Medulla oblongata (tissue), 1 donor: Measurements from ENCODE around the gene BRAP.
A peak's percentile ranks its signal among the peaks of the same experiment; 100 is the strongest.
"Not testable (repeated sequence)": the region's sequence is repeated elsewhere in the genome, so short reads cannot be mapped to it uniquely, and the experiment has no call there.

Source experiments
- DNase-seq: peaks from one replicate; pipeline ENCODE4 v3.0.0-alpha.2; 2015; ENCODE audit errors: extremely low spot score

BRAP gene

DNA sequence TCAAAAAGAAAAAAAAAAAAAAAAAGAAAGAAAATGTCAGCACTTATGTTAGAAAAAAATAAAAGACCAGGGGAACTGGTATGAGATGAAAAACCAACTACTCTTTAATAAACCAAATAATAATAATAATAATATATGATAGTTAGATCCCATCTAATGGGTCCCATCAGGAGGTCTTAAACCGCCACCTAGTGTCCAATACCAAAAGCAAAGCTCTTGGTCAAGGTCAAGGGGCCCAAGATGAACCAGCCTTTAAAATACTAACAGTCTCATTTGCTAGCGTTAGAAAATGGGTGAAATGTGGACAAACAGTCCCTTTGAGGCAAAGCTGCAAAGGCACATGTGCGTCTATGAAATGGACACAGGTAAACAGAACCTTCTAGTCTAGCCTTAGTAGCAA lies 12.3 kb downstream of the BRAP start:
- DNase-seq, result no peak

DNA sequence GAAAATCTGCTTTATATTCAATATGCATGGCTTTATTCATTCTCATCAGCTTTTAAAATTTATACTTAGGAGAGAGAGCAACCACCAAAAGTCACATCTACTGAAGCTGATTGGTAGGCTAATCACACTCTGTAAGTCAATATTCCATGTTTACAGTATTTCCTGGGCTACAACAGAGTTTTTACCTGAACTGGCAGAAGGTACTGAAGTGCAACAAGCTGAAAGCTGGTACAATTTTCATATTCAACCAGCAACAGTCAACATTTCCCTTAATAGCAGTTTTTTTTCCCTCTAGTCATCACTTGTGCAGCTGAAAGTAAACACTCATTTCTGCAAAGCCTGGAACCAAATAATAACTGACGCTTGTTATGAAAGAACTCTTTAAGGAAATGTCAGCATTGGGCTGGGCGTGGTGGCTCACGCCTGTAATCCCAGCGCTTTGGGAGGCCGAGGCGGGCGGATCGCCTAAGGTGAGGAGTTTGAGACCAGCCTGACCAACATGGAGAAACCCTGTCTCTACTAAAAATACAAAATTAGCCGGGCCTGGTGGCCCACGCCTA lies 12.9 kb downstream of the BRAP start:
- DNase-seq, result no peak

DNA sequence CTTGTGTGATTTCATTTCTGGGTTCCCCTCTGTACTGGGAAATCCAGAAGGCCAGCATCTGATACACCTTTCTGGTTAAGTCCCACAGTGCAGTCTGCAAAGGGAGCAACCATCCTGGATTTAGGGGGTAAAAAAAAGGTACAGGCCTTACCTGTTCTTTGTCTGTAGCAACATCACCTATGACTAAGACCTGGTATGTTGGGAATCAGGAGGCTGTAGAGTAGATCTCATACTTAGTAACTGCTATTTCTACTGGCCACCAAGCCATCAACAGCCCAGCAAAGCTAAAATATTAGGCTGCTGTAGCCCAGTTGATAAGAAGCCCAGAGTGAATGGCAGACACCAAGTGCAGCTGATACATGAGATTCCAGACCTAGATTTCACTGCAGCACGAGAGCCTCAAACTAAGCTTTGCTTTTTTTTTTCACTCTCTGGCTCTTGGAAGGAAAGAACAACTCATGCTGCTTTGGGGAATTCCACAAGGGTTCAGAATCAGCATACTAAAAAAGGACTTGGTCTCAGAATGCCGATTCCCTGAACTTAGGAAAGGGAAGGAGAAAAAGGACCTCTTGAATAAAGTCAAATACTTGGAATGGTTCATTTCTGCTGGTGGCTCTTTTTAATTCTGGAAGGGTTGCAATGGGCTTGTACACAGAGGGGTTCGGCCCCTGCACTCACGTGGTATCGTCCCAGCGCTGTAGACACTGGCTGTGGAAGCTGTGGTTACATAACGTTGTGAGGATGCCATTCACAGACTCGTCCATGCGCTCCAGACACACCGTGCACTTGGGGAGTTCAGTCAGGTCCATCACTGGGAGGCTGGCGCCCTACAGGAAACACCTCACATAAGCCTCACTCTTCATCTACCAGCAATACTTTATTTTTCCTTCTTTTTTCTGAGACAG lies 20.5 kb downstream of the BRAP start:
- peak; percentile 69 for DNase-seq

DNA sequence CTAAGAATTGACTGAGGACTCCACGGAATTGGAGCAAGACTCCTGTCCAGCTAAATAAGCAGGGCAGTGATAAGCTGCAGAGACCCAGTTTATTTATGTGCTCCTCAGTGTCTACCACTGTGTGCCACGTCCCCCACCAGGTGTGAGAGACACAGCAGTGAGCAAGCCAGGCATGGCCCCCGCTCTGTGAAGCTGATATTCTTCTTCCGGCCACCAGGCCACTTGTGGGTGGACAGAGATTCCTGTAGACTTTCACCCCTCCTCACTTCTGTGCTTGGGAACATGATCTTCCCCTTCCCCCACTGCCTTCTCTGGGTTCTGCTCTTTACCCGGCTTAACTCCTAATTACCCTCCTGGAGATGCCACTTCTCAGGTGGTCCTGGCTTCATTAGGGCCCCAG lies 21.3 kb downstream of the BRAP start:
- DNase-seq, result no peak

DNA sequence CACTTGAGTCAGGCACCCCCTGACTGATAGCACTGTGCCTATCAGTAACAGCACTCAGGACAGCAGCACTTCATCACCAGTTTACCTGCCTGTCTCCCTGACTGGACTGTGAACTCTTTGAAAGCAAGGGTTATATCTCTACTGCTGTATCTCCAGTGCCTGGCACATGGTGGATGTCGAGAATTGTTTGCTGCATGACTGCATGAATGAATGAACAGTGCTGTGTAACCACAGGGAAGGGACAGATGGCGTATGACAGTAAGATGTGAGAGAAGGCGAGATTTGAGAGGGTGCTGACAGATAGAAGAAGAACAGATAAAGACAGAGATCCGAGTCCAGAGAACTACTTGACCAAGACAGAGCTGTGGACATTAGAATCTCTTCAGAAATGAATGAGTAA lies 29.7 kb downstream of the BRAP start:
- no peak for DNase-seq

DNA sequence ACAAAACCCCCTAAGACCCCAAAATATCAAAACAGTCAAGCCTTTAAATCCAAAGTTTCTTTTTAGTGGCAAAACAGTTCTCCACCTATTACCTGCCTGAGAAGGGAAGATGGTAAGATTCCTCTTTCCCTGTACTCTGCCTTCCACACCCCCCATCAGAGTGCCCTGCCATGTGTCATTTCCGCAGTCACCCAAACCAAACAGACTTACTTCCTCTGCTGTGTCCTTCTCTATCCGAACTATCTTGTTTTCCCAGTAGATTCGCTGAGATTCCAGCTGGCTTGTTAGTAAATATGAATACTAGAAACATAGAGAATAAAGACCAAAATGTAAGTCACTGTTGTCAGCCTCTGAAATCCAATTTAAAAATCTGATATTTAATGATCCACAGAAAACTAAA lies 30.4 kb downstream of the BRAP start:
- DNase-seq, result no peak

DNA sequence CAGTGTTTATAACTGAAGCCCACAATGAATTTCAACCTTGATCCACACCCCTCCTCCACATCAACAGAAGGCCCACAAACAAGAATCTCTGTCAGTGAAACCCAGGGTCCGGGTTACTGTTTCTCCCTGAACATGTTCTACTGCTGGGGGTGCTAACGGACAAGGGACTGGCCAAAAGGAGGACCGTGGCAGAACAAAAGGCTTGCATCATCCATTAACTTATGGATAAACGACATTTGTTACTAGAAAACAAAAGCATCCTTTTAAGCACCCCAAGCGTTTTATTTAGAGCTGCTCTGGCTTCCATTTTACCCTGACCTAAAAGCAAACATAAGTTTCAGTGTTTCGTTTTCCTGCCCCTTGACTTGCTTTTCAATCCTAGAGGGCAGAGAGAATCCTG lies 32.2 kb downstream of the BRAP start:
- DNase-seq, result peak; percentile 52

DNA sequence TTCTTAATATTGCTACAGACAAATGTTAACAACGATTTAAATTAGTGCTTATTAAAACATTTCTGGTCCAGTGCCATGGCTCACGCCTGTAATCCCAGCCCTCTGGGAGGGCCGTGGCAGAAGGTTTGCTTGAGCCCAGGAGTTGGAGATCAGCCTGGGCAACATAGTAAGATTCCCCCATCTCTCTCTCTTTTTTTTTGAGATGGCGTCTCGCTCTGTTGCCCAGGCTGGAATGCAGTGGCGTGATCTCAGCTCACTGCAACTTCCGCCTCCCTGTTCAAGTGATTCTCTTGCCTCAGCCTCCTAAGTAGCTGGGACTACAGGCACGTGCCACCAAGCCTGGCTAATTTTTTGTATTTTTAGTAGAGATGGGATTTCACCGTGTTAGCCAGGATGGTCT lies 33.2 kb downstream of the BRAP start:
- DNase-seq, result not testable (repeated sequence)

DNA sequence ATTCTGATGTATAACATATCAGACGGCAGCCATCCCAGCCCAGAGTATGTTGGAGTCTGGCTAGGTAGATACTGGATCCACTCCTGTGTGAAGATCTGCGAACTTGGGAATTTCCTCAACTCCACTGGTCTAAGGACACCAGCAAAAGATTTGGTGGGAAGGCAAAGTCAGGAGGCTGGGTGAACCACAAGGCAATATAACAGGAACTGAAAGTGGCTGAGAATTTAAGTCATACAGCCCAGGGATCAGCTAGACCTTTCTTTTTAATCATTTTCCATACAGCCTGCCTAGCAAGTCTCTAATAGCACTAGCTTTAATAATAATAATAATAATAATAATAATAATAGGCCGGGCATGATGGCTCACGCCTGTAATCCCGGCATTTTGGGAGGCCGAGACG lies 34.8 kb downstream of the BRAP start:
- DNase-seq, result no peak

DNA sequence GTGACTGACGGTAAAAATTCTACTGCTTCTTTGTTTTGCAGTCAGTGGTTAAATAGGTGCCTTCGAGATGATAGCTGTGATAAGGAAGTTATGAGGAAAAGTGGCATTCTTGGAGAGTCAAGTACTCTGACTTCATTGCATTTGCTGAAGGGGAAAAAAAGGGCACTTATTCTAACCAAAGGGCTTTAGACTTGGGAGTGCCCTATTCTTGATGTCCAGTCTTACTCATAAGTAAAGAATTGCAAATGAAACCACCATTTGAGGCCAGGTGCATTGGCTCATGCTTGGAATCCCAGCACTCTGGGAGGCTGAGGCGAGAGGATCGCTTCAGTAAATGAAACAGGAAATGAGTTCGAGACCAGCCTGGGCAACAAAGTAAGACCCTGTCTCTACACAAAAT lies 40.3 kb downstream of the BRAP start:
- no peak for DNase-seq

DNA sequence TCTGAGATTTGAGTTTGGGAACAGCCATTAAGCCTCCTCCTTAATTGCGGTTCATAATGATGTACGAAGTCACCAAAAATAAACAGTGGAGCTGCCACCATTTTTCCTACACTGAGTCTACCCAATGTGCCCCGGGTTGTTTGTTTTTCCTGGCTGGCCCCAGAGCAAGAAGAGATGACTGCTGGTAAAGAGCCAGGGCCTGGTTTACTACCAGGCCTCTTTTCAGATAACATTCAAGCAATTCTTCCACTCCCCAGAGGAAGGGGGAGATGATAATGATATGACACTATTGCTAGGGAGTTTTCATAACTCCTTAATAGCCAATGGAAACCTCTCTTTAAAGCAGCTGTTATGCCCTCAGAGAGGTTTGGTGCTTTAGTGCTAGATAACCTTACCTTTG lies 42.3 kb downstream of the BRAP start:
- no peak for DNase-seq

DNA sequence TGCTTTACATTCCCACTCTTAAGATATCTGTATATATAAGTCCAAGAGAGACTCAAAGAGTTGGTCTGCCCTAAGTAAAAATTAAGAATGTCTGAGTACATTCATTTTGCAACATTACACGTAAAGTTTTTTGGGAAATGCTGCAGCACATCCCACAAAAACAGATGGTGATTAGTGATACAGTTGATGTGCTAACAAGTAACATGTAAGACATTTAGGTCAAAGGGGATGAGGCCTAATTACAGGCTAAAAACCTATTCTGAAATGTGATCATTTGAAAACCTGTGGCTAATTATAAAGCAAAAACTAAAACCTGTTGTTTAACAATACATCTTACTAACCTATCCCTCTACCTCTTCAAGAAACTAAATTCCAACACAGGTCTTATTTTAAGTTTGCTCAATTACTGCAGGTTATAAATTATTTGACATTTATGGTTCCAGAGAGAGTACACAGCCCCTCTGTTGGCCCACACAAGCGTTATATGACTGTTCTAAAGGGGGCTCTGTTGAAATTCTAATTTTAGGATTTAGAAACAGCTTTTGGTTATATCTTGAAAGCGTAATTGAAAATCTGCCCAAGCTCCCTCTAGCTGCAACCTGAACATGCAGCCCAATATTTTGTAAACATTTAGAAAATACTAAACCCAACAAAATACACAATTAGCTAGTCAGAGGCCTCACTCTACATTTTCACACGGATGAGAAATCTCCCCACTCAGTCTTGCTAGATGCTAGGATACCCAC lies 42.9 kb downstream of the BRAP start:
- DNase-seq, result no peak

DNA sequence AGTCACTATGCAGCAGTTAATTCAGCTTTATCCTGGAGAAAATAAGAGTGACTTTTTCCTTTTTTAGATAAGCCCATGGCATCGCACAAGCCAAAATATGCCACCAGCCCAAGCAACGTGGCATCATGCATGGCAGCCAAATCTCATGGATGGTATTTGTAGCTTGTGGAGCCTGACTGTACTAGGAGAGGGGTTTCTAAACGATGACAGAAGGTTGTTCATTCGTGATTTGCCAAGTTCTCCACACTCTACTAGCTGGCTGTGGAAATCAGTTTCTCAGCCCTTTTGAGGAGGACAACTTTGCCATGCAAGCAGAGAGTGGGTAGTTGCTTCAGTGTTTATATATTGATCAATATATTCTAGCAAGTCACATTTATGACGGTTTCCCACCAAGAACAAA lies 45.2 kb downstream of the BRAP start:
- no peak for DNase-seq

DNA sequence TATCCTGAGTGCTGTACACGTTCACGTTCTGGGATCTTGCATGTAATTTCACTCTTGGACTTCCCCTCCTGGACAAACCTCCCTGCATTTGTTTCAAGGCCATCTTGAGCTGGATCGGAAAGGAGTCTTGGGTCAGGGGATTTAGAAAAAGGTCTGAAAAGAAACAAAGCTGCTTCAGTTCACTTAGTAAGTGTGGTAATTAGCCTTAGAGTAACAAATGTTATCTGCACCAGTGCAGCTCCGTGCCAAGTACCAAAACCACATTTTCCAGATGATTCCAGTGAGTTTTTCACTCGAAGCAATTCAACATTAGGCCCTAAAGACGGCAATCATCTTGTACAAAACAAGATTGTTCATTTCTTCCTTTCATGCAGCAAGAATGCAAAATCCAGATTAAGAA lies 47.2 kb downstream of the BRAP start:
- DNase-seq, result no peak

DNA sequence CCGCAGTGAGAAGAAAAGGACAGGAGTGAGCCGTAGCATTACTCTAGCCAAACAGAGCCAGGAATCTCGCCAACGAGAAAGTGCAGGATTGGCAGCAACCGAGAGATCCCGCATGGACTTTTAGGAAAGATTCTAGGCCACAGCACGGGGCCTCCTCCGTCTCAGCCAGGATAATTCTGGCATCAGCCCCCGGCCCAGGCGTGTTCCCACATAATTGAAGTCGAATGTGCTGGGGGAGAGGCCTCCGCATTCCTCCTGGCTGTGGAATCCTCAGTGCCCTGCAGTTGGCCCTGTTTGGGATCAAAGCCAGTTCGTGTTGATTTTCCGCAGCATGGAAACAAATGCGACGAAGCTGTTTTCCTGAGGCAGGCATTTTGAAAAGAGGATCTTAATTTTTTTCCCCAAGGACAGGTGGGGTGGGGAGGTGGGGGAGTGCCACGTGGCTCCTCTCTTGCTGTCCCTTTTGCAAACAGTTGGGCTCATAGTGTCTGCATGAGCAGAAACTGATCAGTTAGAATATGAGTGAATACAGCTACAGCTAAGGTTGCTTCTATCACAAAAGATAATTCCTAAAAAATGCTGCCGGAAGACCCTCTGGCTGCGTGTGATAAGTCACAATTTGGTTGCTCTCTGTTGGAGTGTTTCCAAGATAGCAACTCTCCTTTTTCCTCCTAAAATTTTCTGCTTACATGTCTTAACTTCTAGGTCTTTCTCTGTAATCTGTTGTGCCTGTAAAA lies 49.4 kb downstream of the BRAP start:
- peak; percentile 74 for DNase-seq

DNA sequence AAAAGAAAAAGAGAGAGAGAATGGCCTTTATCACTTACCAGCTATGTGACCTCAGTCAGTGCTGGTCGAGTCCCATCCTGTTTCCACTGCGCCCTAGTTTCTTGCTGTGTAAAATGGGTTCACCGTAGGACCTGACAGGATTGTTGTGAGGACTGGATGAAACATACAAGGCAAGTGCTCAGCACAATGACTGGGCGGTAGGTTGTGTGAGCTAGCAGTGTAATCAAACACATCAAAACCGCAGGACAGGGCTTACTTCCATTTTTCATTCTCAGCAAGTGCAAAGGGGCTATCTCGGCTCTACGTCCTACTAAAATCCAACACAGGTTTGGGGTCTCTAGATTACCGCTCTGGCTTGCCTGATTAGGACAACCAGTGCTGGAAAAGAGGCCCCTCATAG lies 50.2 kb downstream of the BRAP start:
- no peak for DNase-seq

DNA sequence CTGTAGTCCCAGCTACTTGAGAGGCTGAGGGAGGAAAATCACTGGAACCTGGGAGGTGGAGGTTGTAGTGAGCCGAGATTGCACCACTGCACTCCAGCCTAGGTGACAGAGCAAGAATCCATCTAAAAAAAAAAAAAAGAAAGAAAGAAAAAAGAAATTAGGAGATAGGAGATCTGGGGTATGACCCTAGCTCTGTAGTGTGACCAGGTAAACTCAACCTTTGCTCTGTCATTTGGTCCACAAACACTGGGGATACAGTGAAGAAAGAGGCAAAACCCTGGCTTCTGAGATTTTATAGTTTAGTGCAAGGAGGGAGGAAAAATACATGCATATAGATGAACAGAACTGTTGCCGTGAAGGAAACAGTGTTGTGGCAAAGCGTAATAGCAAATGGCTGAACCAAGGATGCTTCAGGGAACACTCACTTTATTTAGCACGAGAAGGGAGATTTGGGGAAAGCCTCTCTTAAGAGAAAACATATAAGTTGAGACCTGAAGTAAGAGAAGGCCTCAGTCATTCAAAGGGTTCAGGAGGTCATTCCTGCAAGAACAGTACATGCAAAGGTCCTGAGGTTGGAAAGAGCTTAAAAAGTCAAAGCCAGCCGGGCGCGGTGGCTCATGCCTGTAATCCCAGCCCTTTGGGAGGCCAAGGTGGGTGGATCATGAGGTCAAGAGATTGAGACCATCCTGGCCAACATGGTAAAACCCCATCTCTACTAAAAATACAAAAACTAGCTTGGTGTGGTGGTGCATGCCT lies 57.1 kb downstream of the BRAP start:
- no peak for DNase-seq

DNA sequence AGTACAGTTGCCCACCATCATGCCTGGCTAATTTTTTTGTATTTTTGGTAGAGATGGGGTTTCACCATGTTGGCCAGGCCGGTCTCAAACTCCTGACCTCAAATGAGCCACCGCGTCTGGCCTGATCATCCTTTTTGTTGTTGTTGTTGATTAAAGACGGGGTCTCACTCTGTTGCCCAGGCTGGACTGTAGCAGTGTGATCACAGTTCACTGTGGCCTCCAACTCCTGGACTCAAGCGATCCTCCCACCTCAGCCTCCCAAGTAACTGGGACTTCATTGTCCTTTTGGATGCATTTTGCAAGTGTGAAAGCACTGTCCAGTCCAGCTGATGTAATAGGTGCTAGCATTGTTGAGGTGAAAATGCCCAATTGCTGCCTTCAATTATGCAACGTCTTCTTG lies 59.5 kb downstream of the BRAP start:
- no peak for DNase-seq

DNA sequence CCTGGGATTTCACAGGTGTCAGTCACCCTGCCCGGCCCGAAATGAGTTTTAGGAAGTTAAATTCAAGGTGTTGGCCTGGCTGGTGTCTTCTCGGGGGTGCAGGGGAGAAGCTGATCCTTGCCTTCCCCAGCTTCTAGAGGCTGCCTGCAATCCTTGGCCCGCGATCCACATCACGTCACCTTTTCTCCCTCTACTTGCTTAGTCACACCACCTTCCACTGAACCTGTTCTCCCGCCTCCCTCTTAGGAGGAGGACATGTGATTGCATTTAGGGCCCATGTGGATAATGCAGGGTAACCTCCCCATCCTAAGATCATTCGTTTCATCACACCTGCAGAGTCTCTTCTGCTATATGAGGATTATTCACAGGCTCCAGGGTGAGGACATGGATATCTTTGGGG lies 61.2 kb downstream of the BRAP start:
- DNase-seq, result no peak

DNA sequence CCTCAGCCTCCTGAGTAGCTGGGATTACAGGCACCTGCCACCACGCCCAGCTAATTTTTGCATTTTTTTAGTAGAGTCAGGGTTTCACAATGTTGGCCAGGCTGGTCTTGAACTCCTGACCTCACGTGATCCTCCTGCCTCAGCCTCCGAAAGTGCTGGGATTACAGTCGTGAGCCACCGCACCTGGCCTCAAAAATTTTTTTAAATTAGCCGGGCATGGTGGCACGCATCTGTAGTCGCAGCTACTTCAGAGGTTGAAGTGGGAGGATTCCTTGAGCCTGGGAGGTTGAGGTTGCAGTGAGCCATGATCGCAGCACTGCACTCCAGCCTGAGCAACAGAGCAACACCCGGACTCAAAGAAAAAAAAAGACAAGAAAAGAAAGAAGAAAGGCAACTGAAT lies 67.9 kb downstream of the BRAP start:
- DNase-seq, result not testable (repeated sequence)

DNA sequence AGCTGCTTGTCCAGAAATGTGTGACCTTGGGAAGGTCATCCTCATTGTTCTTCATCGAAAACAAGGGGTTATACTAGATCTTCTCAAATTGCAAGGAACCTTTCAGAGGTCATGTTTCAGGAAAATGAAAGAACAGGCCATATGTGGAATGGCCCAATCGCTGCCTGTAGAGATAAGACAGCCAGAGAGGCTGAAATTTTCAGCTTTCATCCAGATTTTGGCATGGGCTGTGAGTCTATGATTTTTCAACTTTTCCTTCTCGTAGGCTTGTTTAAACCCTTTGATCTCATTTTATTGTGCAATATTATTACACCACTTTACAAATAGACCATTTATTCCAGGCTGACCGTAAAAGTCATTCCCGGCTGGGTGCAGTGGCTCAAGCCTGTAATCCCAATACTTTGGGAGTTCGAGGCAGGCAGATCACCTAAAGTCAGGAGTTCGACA lies 69.6 kb downstream of the BRAP start:
- no peak for DNase-seq
